Thyroid gland (tissue), 4 donors: ENCODE data around the gene WIPI1. TPM values are rescaled to one million over a fixed set of nuclear protein-coding genes. Genes with fewer than 3 reads are reported as not detected.
"Not testable (repeated sequence)": the region's sequence is repeated elsewhere in the genome, so short reads cannot be mapped to it uniquely, and the experiment has no call there.

Source experiments
- DNase-seq, 2 donors: peaks; one replicate each; pipeline ENCODE4 v3.0.0-alpha.2; 2019
- H3K27ac ChIP-seq, 3 donors: fragments of 200-600 bp; sonication (generic); 1 replicate in 2 of 3; 2 replicates in 1 of 3; pipeline ENCODE4 v1.5.1; 2016 to 2019; ENCODE audit warnings: mild to moderate bottlenecking in 1 of 3, moderate library complexity in 1 of 3
- H3K27me3 ChIP-seq: fragments of 200-600 bp; sonication (generic); one replicate; pipeline ENCODE4 v1.5.1; 2019
- H3K36me3 ChIP-seq, 2 donors: fragments of 200-600 bp; sonication (generic); one replicate each; pipeline ENCODE4 v1.5.1; 2016 to 2019
- H3K4me1 ChIP-seq, 2 donors: fragments of 200-600 bp; sonication (generic); one replicate each; pipeline ENCODE4 v1.5.1; 2017 to 2019
- H3K4me3 ChIP-seq, 3 donors: fragments of 200-600 bp; sonication (generic); replicated peaks in 1 of 3; 1 replicate in 2 of 3; 2 replicates in 1 of 3; pipeline ENCODE4 v1.5.1; 2016; ENCODE audit warnings: mild to moderate bottlenecking in 1 of 3
- H3K9me3 ChIP-seq: fragments of 200-600 bp; sonication (generic); one replicate; pipeline ENCODE4 v1.5.1; 2017
- POLR2A ChIP-seq, 2 donors: fragments of 450-650 bp; IDR thresholded peaks; one replicate each; pipeline ENCODE4 v1.6.1; 2017; ENCODE audit warnings: antibody characterized with exemption in 2 of 2, mild to moderate bottlenecking in 2 of 2, moderate library complexity in 1 of 2
- whole genome bisulfite sequencing, 2 donors: methylation state at CpG; one replicate each; pipeline ENCODE4 v1.1.5; 2017; 5-methylcytosine and 5-hydroxymethylcytosine counted together
- intact Hi-C: fragments of 100-400 bp; cut with DNase I; formaldehyde crosslinking; loops from one replicate; pipeline ENCODE4 v1.15.1; 2023
- total RNA-seq, 4 donors: library from RNA; depleted of rRNA; stranded (reverse); fragments of >200 nt; gene quantifications; one replicate each; pipeline ENCODE4 v1.2.3, GENCODE V29; 2016
- TF ChIP-seq, protein P1 (sequence below), 6 experiments: fragments of 200-600 bp in 3 of 6; fragments of 450-650 bp in 3 of 6; sonication (generic) in 3 of 6; IDR thresholded peaks; one replicate each; pipeline ENCODE4 v1.5.1; 2016 to 2019; ENCODE audit warnings: antibody characterized with exemption in 6 of 6, mild to moderate bottlenecking in 2 of 6, inconsistent platforms in 1 of 6, moderate library complexity in 1 of 6

The WIPI1 gene
- total RNA-seq, 4 donors from 2014 or later = 50.0 to 89.8 (median 78.4) TPM

DNA sequence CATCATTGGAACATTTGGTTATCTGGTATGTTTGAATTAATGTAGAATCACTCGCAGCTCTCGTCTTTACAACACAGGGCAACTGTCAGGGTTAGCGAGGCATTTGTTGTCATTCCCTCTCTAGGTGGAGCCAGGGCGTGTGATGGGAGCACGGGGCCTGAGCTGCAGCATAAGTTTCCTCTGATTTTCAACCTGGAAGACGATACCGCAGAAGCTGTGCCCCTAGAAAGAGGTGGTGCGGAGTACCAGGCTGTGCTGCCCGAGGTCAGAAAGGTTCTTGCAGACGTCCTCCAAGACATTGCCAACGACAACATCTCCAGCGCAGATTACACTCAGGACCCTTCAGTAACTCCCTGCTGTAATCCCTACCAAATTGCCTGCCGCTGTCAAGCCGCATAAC, 37.2 kb downstream of the WIPI1 start:
- intact Hi-C loops = no loop called here
- peaks cover 0 to 8% of the 10 kb centered on the region in 2 donors for H3K4me1 ChIP-seq
- no peak for DNase-seq
- no peaks in the 10 kb centered on the region for H3K9me3 ChIP-seq
- H3K4me3 ChIP-seq = no peak overlapping the region
- no peak for TF ChIP-seq POLR2A (IDR thresholded peaks at IDR 0.05)
- TF ChIP-seq, protein P1, sequence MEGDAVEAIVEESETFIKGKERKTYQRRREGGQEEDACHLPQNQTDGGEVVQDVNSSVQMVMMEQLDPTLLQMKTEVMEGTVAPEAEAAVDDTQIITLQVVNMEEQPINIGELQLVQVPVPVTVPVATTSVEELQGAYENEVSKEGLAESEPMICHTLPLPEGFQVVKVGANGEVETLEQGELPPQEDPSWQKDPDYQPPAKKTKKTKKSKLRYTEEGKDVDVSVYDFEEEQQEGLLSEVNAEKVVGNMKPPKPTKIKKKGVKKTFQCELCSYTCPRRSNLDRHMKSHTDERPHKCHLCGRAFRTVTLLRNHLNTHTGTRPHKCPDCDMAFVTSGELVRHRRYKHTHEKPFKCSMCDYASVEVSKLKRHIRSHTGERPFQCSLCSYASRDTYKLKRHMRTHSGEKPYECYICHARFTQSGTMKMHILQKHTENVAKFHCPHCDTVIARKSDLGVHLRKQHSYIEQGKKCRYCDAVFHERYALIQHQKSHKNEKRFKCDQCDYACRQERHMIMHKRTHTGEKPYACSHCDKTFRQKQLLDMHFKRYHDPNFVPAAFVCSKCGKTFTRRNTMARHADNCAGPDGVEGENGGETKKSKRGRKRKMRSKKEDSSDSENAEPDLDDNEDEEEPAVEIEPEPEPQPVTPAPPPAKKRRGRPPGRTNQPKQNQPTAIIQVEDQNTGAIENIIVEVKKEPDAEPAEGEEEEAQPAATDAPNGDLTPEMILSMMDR (IDR thresholded peaks at IDR 0.05) = no peak
- 93 to 96% methylated on average over 14 of the region's 14 CpGs for WGBS, 2 donors
- H3K27me3 ChIP-seq = no peaks in the 10 kb centered on the region
- H3K36me3 ChIP-seq = peaks cover 13 to 19% of the 10 kb centered on the region in 2 donors
- H3K27ac ChIP-seq = no peak overlapping the region

DNA sequence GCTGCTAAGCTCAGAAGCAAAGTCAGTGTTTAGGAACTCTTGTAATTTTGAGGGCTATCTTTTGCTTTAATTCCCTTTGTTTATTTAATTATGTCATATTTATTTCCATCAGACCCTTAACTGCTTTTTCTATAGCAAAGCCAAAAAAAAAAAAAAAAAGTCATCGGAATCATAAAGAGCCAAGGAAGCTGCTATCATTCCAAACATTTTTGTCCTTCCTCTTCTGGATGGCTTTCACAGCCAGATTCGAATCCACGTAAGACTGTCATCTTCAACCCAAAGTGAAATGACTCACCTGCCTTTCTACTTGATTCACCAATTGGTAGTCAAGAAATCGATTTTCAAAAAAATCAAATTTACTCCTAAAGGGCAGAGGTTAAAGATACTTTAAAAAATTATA, 38.4 kb downstream of the WIPI1 start:
- no peaks in the 10 kb centered on the region for H3K27me3 ChIP-seq
- 76 to 80% methylated on average over 4 of the region's 4 CpGs for WGBS, 2 donors
- H3K4me3 ChIP-seq = no peak overlapping the region
- intact Hi-C loops = no loop called here
- no peaks in the 10 kb centered on the region for H3K9me3 ChIP-seq
- H3K27ac ChIP-seq = no peak overlapping the region
- no peak for TF ChIP-seq POLR2A (IDR thresholded peaks at IDR 0.05)
- TF ChIP-seq, protein P1 (IDR thresholded peaks at IDR 0.05) = no peak
- peaks cover 13 to 19% of the 10 kb centered on the region in 2 donors for H3K36me3 ChIP-seq
- no peak for DNase-seq
- peaks cover 0 to 5% of the 10 kb centered on the region in 2 donors for H3K4me1 ChIP-seq

DNA sequence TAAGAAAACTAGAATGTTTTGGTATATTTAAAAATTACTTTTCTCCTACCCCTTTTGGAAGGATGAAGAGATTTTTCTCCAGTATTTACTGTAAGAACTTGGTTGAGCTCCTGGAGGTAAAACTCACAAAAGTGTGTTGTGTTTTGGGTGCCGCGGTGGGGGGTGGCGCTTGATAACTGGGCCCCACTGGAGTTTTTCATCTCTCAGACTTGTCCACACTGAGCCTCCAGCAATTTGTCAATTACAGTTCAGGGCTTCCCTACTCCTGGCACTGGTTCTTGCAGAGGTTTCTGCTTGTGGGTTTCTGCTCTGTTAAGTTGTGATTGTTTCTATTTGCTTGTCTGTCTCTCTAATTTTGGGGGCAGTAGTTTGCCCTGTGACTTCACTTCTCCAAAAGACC, 40.0 kb downstream of the WIPI1 start:
- H3K4me1 ChIP-seq = no peaks in the 10 kb centered on the region
- no peak overlapping the region for H3K4me3 ChIP-seq
- H3K36me3 ChIP-seq = peaks cover 13 to 19% of the 10 kb centered on the region in 2 donors
- no peaks in the 10 kb centered on the region for H3K27me3 ChIP-seq
- TF ChIP-seq, protein P1 (IDR thresholded peaks at IDR 0.05) = no peak
- no peak for TF ChIP-seq POLR2A (IDR thresholded peaks at IDR 0.05)
- WGBS, 2 donors = 91 to 99% methylated on average over 3 of the region's 3 CpGs
- H3K9me3 ChIP-seq = no peaks in the 10 kb centered on the region
- no peak overlapping the region for H3K27ac ChIP-seq
- DNase-seq = no peak
- intact Hi-C loops = no loop called here

DNA sequence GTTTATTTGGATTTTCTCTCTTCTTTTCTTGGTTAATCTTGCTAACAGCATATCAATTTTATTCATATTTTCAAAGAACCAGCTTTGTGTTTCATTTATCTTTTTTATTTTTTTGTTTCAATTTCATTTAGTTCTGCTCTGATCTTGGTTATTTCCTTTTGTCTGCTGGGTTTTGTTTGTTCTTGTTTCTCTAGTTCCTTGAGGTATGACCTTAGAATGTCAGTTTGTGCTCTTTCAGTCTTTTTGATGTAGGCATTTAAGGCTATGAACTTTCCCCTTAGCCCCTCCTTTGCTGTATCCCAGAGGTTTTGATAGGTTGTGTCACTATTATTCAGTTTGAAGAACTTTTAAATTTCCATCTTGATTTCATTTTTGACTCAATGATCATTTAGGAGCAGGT, 42.4 kb downstream of the WIPI1 start:
- DNase-seq, H3K4me1 ChIP-seq, intact Hi-C loops, H3K4me3 ChIP-seq, H3K9me3 ChIP-seq, H3K27me3 ChIP-seq, H3K36me3 ChIP-seq, H3K27ac ChIP-seq: not testable (repeated sequence)

DNA sequence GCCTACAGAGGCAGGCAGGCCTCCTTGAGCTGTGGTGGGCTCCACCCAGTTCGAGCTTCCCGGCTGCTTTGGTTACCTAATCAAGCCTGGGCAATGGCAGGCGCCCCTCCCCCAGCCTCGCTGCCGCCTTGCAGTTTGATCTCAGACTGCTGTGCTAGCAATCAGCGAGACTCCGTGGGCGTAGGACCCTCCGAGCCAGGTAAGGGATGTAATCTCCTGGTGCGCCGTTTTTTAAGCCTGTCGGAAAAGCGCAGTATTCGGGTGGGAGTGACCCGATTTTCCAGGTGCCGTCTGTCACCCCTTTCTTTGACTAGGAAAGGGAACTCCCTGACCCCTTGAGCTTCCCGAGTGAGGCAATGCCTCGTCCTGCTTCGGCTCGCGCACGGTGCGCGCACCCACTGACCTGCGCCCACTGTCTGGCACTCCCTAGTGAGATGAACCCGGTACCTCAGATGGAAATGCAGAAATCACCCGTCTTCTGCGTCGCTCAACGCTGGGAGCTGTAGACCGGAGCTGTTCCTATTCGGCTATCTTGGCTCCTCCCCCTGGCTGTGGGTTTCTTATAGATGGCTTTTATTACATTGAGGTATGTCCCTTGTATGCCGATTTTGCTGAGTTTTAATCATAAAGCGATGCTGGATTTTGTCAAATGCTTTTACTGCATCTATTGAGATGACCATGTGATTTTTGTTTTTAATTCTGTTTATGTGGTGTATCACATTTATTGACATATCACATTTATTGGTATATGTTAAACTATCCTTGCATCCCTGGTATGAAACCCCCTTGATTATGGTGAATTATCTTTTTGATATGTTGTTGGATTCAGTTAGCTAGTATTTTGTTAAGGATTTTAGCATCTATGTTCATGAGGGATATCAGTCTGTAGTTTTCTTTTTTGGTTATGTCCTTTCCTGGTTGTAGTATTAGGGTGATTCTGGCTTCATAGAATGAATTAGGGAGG, 43.4 kb downstream of the WIPI1 start:
- H3K36me3 ChIP-seq, H3K9me3 ChIP-seq, H3K4me1 ChIP-seq, intact Hi-C loops, H3K27me3 ChIP-seq, H3K27ac ChIP-seq: not testable (repeated sequence)
- WGBS, 2 donors = 9 to 16% methylated on average over 18 to 32 of the region's 34 CpGs
- TF ChIP-seq POLR2A (IDR thresholded peaks at IDR 0.05) = peak in 1 of 2 donors; percentile 39
- peak overlapping the region in 1 of 3 donors; percentile 30 for H3K4me3 ChIP-seq
- DNase-seq = peak; percentile 46 to 50

DNA sequence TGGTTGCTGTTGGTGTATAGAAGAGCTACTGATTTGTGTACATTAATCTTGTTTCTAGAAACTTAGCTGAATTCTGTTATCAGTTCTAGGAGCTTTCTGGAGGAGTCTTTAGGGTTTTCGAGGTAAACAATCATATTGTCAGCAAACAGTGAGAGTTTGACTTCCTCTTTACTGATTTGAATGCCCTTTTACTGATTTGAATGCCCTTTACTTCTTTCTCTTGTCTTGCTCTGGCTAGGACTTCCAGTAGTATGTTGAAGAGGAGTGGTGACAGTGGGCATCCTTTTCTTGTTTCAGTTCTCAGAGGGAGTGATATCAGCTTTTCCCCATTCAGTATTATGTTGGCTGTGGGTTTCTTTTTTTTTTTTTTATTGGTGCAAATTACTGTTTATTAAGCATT, 49.6 kb downstream of the WIPI1 start:
- H3K4me1 ChIP-seq, H3K27ac ChIP-seq, DNase-seq, intact Hi-C loops, H3K27me3 ChIP-seq, H3K9me3 ChIP-seq, H3K36me3 ChIP-seq, H3K4me3 ChIP-seq: not testable (repeated sequence)
- whole genome bisulfite sequencing, 2 donors = 86 to 92% methylated on average over 1 of the region's 1 CpG

DNA sequence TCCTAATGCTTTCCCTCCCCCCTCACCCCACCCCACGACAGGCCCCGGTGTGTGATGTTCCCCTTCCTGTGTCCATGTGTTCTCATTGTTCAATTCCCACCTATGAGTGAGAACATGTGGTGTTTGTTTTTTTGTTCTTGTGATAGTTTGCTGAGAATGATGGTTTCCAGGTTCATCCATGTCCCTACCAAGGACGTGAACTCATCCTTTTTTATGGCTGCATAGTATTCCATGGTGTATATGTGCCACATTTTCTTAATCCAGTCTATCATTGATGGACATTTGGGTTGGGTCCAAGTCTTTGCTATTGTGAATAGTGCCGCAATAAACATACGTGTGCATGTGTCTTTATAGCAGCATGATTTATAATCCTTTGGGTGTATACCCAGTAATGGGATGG, 53.5 kb downstream of the WIPI1 start:
- H3K27me3 ChIP-seq, H3K4me3 ChIP-seq, H3K9me3 ChIP-seq, H3K27ac ChIP-seq, DNase-seq, intact Hi-C loops, H3K36me3 ChIP-seq, H3K4me1 ChIP-seq: not testable (repeated sequence)
- WGBS, 2 donors = 96 to 100% methylated on average over 5 of the region's 5 CpGs
